HepG2 (cell line): ENCODE measurements around the gene RAD9A. TPM values are rescaled to one million over a fixed set of nuclear protein-coding genes. Genes with fewer than 3 reads are reported as not detected.
"Not testable (repeated sequence)": the region's sequence is repeated elsewhere in the genome, so short reads cannot be mapped to it uniquely, and the experiment has no call there.

Source experiments
- ATAC-seq: fragments of 200-7000 bp; cut with Tn5 transposase; 3 replicates; pipeline ENCODE4 v1.9.1; 2020; ENCODE audit warnings: mild to moderate bottlenecking, moderate library complexity
- BruUV-seq: library from RNA; stranded (reverse); fragments of 400-500 nt; replicated peaks from 2 replicates; lab custom pipeline; 2021; lab: Mats Ljungman, UMichigan
- CTCF ChIA-PET: fragments of 300-600 bp; formaldehyde crosslinking; extraction: SDS; loops from one replicate; lab custom pipeline; 2021; ENCODE audit warnings: low total read pairs, inconsistent platforms, low intra/inter-chr PET ratio; lab: Yijun Ruan, JAX
- POLR2A ChIA-PET: fragments of 350-600 bp; sonication (Branson Sonifier 250); formaldehyde crosslinking; loops from one replicate; lab custom pipeline; 2020; ENCODE audit warnings: antibody characterized with exemption, inconsistent platforms; lab: Yijun Ruan, JAX
- DNase-seq: peaks from one replicate; pipeline ENCODE4 v3.0.0-alpha.2; 2015; ENCODE audit warnings: low spot score
- FAIRE-seq: peaks from 3 replicates; lab custom pipeline; 2011; peaks lifted over from hg19 to GRCh38; lab: Jason Lieb, UNC
- H2AFZ ChIP-seq: one replicate; pipeline ENCODE4 v1.6.1; 2011; ENCODE audit warnings: low read length, inconsistent platforms
- H3K27ac ChIP-seq: fragments of 300-600 bp; 3 replicates; pipeline ENCODE4 v1.8.0; 2011; ENCODE audit warnings: mixed run types, mild to moderate bottlenecking, mixed read lengths, low read length, inconsistent platforms; ENCODE audit not compliant: insufficient read depth; ENCODE audit errors: extremely low read length
- H3K27me3 ChIP-seq, 2 experiments: fragments of 200-600 bp in 1 of 2; 2 replicates in 1 of 2; 3 replicates in 1 of 2; pipeline versions ENCODE4 v1.6.0 to v1.8.0; 2011; ENCODE audit warnings: low read length in 2 of 2, mild to moderate bottlenecking in 2 of 2, moderate library complexity in 2 of 2, inconsistent platforms in 1 of 2; ENCODE audit not compliant: insufficient read depth in 2 of 2, control insufficient read depth in 1 of 2
- H3K36me3 ChIP-seq, 2 experiments: fragments of 200-600 bp in 1 of 2; replicated peaks in 1 of 2; 2 replicates in 1 of 2; 3 replicates in 1 of 2; pipeline versions ENCODE4 v1.5.1 to v1.8.0; 2011; ENCODE audit warnings: low read length in 2 of 2, inconsistent platforms in 1 of 2; ENCODE audit not compliant: insufficient read depth in 2 of 2, control insufficient read depth in 1 of 2
- H3K4me1 ChIP-seq: 2 replicates; pipeline ENCODE4 v1.5.1; 2012; ENCODE audit warnings: low read length, inconsistent platforms; ENCODE audit not compliant: insufficient read depth
- H3K4me2 ChIP-seq: 2 replicates; pipeline ENCODE4 v1.6.0; 2011; ENCODE audit warnings: low read depth, low read length, inconsistent platforms
- H3K4me3 ChIP-seq, 3 experiments: fragments of 200-600 bp in 1 of 3; sonication (generic), shearing (Covaris generic) in 1 of 3; replicated peaks in 1 of 3; 2 replicates each; pipeline ENCODE4 v1.5.1; 2011 to 2016; ENCODE audit warnings: low read length in 3 of 3, inconsistent platforms in 2 of 3, low read depth in 2 of 3, mild to moderate bottlenecking in 2 of 3, control low read depth in 1 of 3, mixed read lengths in 1 of 3; ENCODE audit not compliant: insufficient read depth in 1 of 3
- H3K79me2 ChIP-seq: one replicate; pipeline ENCODE4 v1.6.1; 2011; ENCODE audit warnings: low read length, inconsistent platforms; ENCODE audit not compliant: insufficient read depth
- H3K9ac ChIP-seq: 2 replicates; pipeline ENCODE4 v1.6.0; 2011; ENCODE audit warnings: mild to moderate bottlenecking, low read depth, low read length, inconsistent platforms; ENCODE audit not compliant: insufficient read depth
- H3K9me3 ChIP-seq: 2 replicates; pipeline ENCODE4 v1.5.1; 2012; ENCODE audit warnings: mild to moderate bottlenecking, low read length
- H4K20me1 ChIP-seq: 2 replicates; pipeline ENCODE4 v1.6.0; 2011; ENCODE audit warnings: inconsistent platforms, mild to moderate bottlenecking, low read length, moderate library complexity; ENCODE audit not compliant: insufficient read depth
- FOXC1 ChIP-seq: sonication (generic); formaldehyde crosslinking; IDR thresholded peaks from 2 replicates; pipeline ENCODE4 v1.8.0; 2022; ENCODE audit warnings: mild to moderate bottlenecking, missing genetic modification reagents, borderline replicate concordance
- GATA4 ChIP-seq: sonication (generic); IDR thresholded peaks from 2 replicates; pipeline ENCODE4 v1.6.1; 2016; ENCODE audit warnings: antibody characterized with exemption, low read depth, borderline replicate concordance
- NR2F6 ChIP-seq, 2 experiments: IDR thresholded peaks; 2 replicates each; pipeline ENCODE4 v1.6.1; 2016; ENCODE audit warnings: antibody characterized with exemption in 1 of 2, mild to moderate bottlenecking in 1 of 2
- PITX1 ChIP-seq: sonication (generic); formaldehyde crosslinking; IDR thresholded peaks from 2 replicates; pipeline ENCODE4 v1.5.1; 2020; ENCODE audit warnings: mild to moderate bottlenecking, missing genetic modification reagents
- RXRA ChIP-seq: sonication (generic); formaldehyde crosslinking; IDR thresholded peaks from 2 replicates; pipeline ENCODE4 v1.5.1; 2020; ENCODE audit warnings: missing genetic modification reagents
- ZBTB38 ChIP-seq: sonication (generic); formaldehyde crosslinking; IDR thresholded peaks from 2 replicates; pipeline ENCODE4 v1.5.1; 2020; ENCODE audit warnings: mild to moderate bottlenecking, missing genetic modification reagents
- ZNF224 ChIP-seq: sonication (generic); formaldehyde crosslinking; IDR thresholded peaks from 2 replicates; pipeline ENCODE4 v1.5.0; 2020; ENCODE audit warnings: mild to moderate bottlenecking, missing genetic modification reagents
- ZNF230 ChIP-seq: sonication (generic); formaldehyde crosslinking; IDR thresholded peaks from 2 replicates; pipeline ENCODE4 v1.4.0; 2020; ENCODE audit warnings: mild to moderate bottlenecking, missing genetic modification reagents
- WGBS: methylation state at CpG from one replicate; pipeline ENCODE4 v1.1.6; 2017; ENCODE audit warnings: low lambda C conversion rate; 5-methylcytosine and 5-hydroxymethylcytosine counted together
- in situ Hi-C: cut with HindIII; loops from 2 replicates; pipeline ENCODE4 v1.10.0; 2017; ENCODE audit warnings: low pct_unique_long_range_greater_than_20kb; ENCODE audit not compliant: extremely low pct_ligation_motif_present
- intact Hi-C: fragments of 100-400 bp; cut with micrococcal nuclease; formaldehyde crosslinking; loops from one replicate; pipeline ENCODE4 v1.10.0; 2022; ENCODE audit not compliant: unreplicated experiment
- polyA plus RNA-seq, 8 experiments: library from polyadenylated mRNA; depleted of rRNA in 3 of 8; stranded (reverse) in 7 of 8; unstranded in 1 of 8; fragments of >200 nt; fragmentation: Illumina TruSeq in 4 of 8; extraction: Trizol in 4 of 8; gene quantifications; 2 replicates each; pipeline versions ENCODE4 v1.2.1 to v1.2.3, GENCODE V29; 2011 to 2016; ENCODE audit warnings: low read depth in 4 of 8, missing spikeins in 1 of 8, mixed read lengths in 1 of 8; ENCODE audit not compliant: insufficient read depth in 1 of 8
- total RNA-seq, 5 experiments: library from RNA; depleted of rRNA; stranded (reverse); fragments of >200 nt; fragmentation: Illumina TruSeq; extraction: Trizol; gene quantifications; 2 replicates each; pipeline ENCODE4 v1.2.3, GENCODE V29; 2016; ENCODE audit warnings: low read depth in 1 of 5
- TF ChIP-seq, protein P1 (sequence below): sonication (generic); formaldehyde crosslinking; IDR thresholded peaks from 2 replicates; pipeline ENCODE4 v1.9.0; 2022; ENCODE audit warnings: missing genetic modification reagents, mild to moderate bottlenecking, borderline replicate concordance
- TF ChIP-seq, protein P2 (sequence below): sonication (generic); formaldehyde crosslinking; IDR thresholded peaks from 2 replicates; pipeline ENCODE4 v1.8.1; 2023; ENCODE audit warnings: mild to moderate bottlenecking, moderate library complexity, missing genetic modification reagents
- TF ChIP-seq, protein P3 (sequence below): sonication (generic); formaldehyde crosslinking; IDR thresholded peaks from 2 replicates; pipeline ENCODE4 v1.5.0; 2020; ENCODE audit warnings: mild to moderate bottlenecking, missing genetic modification reagents

The RAD9A gene
- total and polyA plus RNA-seq, 2 of the 13 experiments (the other 11 are each of a cell fraction or from before 2014, with no cell fraction given), result 10.1 to 15.7 TPM

DNA sequence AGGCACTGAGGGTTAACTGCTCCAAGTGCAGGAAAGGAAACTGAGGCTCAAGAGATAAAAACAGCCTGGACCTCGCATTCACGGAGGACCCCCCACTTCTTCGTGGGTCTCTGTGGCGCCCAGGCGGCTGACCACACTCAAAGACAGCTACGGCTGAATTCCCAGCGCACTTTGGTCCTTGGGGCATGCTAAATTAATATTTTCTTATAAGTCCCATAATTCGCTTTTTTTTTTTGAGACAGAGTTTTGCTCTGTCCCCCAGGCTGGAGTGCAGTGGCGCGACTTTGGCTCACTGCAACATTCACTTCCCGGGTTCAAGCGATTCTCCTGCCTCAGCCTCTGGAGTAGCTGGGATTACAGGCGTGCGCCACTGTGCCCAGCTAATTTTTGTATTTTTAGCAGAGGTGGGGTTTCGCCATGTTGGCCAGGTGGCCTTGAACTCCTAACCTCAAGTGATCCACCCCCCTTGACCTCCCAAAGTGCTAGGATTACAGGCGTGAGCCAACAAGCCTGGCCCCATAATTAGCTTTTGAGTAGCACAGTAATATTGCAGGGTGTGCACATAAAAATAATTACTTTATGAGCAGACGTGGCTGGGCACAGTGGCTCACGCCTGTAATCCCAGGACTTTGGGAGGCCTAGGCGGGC, 10.5 kb downstream of the RAD9A start (continued):
- TF ChIP-seq NR2F6 (IDR thresholded peaks at IDR 0.05) (peak; percentile 68; the same call in 1 of the 2 replicates), NR2F6 (CRISPR knock-in tag; IDR thresholded peaks at IDR 0.05) (peak; percentile 74), ZNF224 (peak; percentile 32; the same call in 1 of the 2 replicates), GATA4 (0 out of 2 replicates have a peak, but pooled peaks have one; percentile 6), PITX1 (CRISPR knock-in tag) (peak; percentile 52; the same call in 1 of the 2 replicates), ZBTB38 (peak; percentile 67), ZNF230 (peak; percentile 14; the same call in 1 of the 2 replicates), RXRA (CRISPR knock-in tag) (0 out of 2 replicates have a peak, but pooled peaks have one; percentile 5)
- TF ChIP-seq, protein P1, sequence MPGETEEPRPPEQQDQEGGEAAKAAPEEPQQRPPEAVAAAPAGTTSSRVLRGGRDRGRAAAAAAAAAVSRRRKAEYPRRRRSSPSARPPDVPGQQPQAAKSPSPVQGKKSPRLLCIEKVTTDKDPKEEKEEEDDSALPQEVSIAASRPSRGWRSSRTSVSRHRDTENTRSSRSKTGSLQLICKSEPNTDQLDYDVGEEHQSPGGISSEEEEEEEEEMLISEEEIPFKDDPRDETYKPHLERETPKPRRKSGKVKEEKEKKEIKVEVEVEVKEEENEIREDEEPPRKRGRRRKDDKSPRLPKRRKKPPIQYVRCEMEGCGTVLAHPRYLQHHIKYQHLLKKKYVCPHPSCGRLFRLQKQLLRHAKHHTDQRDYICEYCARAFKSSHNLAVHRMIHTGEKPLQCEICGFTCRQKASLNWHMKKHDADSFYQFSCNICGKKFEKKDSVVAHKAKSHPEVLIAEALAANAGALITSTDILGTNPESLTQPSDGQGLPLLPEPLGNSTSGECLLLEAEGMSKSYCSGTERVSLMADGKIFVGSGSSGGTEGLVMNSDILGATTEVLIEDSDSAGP (CRISPR knock-in tag), result 0 out of 2 replicates have a peak, but pooled peaks have one; percentile 37
- TF ChIP-seq, protein P2, sequence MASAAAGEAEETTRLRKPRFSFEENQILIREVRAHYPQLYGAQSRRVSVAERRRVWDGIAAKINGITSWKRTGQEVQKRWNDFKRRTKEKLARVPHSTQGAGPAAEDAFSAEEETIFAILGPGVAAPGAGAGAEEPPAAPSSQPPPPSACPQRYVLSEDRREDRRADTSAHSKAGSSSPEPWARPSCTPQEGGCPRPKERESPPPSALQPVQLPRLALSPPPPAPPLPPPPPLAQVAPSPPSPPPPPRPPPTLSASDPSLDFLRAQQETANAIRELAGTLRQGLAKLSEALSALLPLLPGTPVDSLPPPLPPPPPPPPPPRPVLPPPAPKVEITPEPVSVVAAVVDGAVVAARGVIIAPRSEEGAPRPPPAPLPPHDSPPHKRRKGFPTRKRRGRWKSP (CRISPR knock-in tag), result peak; percentile 47; the same call in 1 of the 2 replicates

DNA sequence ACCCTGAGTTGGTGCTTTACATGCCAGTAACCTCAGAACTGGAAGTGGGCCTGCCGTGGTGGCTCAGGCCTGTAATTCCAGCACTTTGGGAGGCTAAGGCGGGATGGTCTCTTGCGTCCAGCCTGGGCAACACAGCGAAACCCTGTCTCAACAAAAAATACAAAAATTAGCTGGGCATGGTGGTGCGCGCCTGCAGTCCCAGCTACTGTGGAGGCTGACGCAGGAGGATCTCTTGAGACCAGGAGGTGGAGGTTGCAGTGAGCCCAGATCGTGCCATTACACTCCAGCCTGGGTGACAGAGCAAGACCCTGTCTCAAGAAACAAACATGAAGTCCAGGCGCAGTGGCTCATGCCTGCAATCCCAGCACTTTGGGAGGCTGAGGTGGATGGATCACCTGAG, 11.3 kb downstream of the RAD9A start:
- in situ Hi-C loops, result loop anchor here (5.0 kb wide), 2 partner anchors 64 to 104 kb away; partner anchors contain the start of genes CDK2AP2, PITPNM1 and TMEM134
- intact Hi-C loops, H3K9me3 ChIP-seq, H2AFZ ChIP-seq, FAIRE-seq, DNase-seq, H3K9ac ChIP-seq, ATAC-seq, H3K27ac ChIP-seq, BruUV-seq, H3K27me3 ChIP-seq, H4K20me1 ChIP-seq, CTCF ChIA-PET: not testable (repeated sequence)
- peaks cover 14% of the 10 kb centered on the region for H3K79me2 ChIP-seq
- H3K4me1 ChIP-seq, result peaks cover 58% of the 10 kb centered on the region
- 93% methylated on average over 5 of the region's 9 CpGs for WGBS
- H3K36me3 ChIP-seq, result peaks cover 7 to 12% of the 10 kb centered on the region in 2 experiments; a peak in 3 of 5 replicates
- H3K4me2 ChIP-seq, result peak overlapping the region; percentile 69
- peak; percentile 63; the same call in 1 of the 2 replicates for TF ChIP-seq FOXC1 (CRISPR knock-in tag)
- TF ChIP-seq, protein P3, sequence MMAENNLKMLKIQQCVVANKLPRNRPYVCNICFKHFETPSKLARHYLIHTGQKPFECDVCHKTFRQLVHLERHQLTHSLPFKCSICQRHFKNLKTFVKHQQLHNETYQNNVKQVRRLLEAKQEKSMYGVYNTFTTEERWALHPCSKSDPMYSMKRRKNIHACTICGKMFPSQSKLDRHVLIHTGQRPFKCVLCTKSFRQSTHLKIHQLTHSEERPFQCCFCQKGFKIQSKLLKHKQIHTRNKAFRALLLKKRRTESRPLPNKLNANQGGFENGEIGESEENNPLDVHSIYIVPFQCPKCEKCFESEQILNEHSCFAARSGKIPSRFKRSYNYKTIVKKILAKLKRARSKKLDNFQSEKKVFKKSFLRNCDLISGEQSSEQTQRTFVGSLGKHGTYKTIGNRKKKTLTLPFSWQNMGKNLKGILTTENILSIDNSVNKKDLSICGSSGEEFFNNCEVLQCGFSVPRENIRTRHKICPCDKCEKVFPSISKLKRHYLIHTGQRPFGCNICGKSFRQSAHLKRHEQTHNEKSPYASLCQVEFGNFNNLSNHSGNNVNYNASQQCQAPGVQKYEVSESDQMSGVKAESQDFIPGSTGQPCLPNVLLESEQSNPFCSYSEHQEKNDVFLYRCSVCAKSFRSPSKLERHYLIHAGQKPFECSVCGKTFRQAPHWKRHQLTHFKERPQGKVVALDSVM (CRISPR knock-in tag), result peak; percentile 73; the same call in 1 of the 2 replicates
- peak overlapping the region in 1 of 3 experiments; percentile 57; a peak in 2 of 6 replicates for H3K4me3 ChIP-seq
- POLR2A ChIA-PET, result interaction anchor here (1.1 to 6.2 kb wide), 6 partner anchors 11 to 80 kb away, joined by 4 to 81 read pairs (median 29); partner anchors contain the start of genes AIP, POLD4 and RAD9A
